Testis (tissue), 3 donors: ENCODE results near the gene SEMA5A. TPM values are rescaled to one million over a fixed set of nuclear protein-coding genes. Genes with fewer than 3 reads are reported as not detected.

Experiments
- DNase-seq: peaks from one replicate; pipeline ENCODE4 v3.0.0-alpha.2; 2019
- H3K27ac ChIP-seq, 2 donors: fragments of 200-600 bp; sonication (generic); one replicate each; pipeline ENCODE4 v1.5.1; 2019
- H3K27me3 ChIP-seq: fragments of 200-600 bp; sonication (generic); one replicate; pipeline ENCODE4 v1.5.1; 2019
- H3K36me3 ChIP-seq: fragments of 200-600 bp; sonication (generic); one replicate; pipeline ENCODE4 v1.5.1; 2017; ENCODE audit warnings: low read depth; ENCODE audit errors: missing control alignments
- H3K4me1 ChIP-seq: fragments of 200-600 bp; sonication (generic); one replicate; pipeline ENCODE4 v1.5.1; 2019
- H3K4me3 ChIP-seq, 2 donors: fragments of 200-600 bp; sonication (generic); one replicate each; pipeline ENCODE4 v1.5.1; 2017 to 2019
- H3K9me3 ChIP-seq: fragments of 200-600 bp; sonication (generic); one replicate; pipeline ENCODE4 v1.5.1; 2017
- POLR2A ChIP-seq: fragments of 450-650 bp; IDR thresholded peaks from one replicate; pipeline ENCODE4 v1.6.1; 2017; ENCODE audit warnings: antibody characterized with exemption, mild to moderate bottlenecking, moderate library complexity
- WGBS, 2 donors: methylation state at CpG; one replicate each; pipeline ENCODE4 v1.1.5; 2018; 5-methylcytosine and 5-hydroxymethylcytosine counted together
- intact Hi-C: fragments of 100-400 bp; cut with DNase I; formaldehyde crosslinking; loops from one replicate; pipeline ENCODE4 v1.15.1; 2023; ENCODE audit warnings: low total_unique reads
- polyA plus RNA-seq: library from polyadenylated mRNA; stranded (reverse); fragments of 350-450 nt; fragmentation: Illumina TruSeq; extraction: RNeasy Lipid Tissue Mini Kit (QIAGEN cat#74804); gene quantifications from one replicate; pipeline ENCODE4 v1.2.3, GENCODE V29; 2014; ENCODE audit warnings: low read depth, low replicate concordance; ENCODE audit not compliant: insufficient read depth
- total RNA-seq, 2 donors: library from RNA; depleted of rRNA; stranded (reverse); fragments of >200 nt; gene quantifications; one replicate each; pipeline ENCODE4 v1.2.3, GENCODE V29; 2016
- TF ChIP-seq, protein P1 (sequence below), 3 experiments: fragments of 450-650 bp in 2 of 3; fragments of 200-600 bp in 1 of 3; sonication (generic) in 1 of 3; IDR thresholded peaks; one replicate each; pipeline ENCODE4 v1.5.1; 2016 to 2019; ENCODE audit warnings: antibody characterized with exemption in 3 of 3, mild to moderate bottlenecking in 2 of 3, moderate library complexity in 1 of 3

The SEMA5A gene
- total and polyA plus RNA-seq, 3 donors from 2014 or later, result 3.4 to 12.8 (median 5.4) TPM

GRCh38 chr5:9209846-9210492 is 335.9 kb downstream of the SEMA5A start:
- H3K9me3 ChIP-seq, result no peaks in the 10 kb centered on the region
- H3K27ac ChIP-seq, result no peak overlapping the region
- H3K27me3 ChIP-seq, result no peaks in the 10 kb centered on the region
- WGBS, 2 donors, result 88% methylated on average over 3 of the region's 3 CpGs
- H3K36me3 ChIP-seq, result no peaks in the 10 kb centered on the region
- no peak for TF ChIP-seq POLR2A
- TF ChIP-seq, protein P1, sequence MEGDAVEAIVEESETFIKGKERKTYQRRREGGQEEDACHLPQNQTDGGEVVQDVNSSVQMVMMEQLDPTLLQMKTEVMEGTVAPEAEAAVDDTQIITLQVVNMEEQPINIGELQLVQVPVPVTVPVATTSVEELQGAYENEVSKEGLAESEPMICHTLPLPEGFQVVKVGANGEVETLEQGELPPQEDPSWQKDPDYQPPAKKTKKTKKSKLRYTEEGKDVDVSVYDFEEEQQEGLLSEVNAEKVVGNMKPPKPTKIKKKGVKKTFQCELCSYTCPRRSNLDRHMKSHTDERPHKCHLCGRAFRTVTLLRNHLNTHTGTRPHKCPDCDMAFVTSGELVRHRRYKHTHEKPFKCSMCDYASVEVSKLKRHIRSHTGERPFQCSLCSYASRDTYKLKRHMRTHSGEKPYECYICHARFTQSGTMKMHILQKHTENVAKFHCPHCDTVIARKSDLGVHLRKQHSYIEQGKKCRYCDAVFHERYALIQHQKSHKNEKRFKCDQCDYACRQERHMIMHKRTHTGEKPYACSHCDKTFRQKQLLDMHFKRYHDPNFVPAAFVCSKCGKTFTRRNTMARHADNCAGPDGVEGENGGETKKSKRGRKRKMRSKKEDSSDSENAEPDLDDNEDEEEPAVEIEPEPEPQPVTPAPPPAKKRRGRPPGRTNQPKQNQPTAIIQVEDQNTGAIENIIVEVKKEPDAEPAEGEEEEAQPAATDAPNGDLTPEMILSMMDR (IDR thresholded peaks at IDR 0.05), result no peak
- no peak overlapping the region for H3K4me3 ChIP-seq
- intact Hi-C loops, result no loop called here
- no peaks in the 10 kb centered on the region for H3K4me1 ChIP-seq
- DNase-seq, result no peak

GRCh38 chr5:9207817-9208418 is 338.0 kb downstream of the SEMA5A start:
- TF ChIP-seq POLR2A, result no peak
- TF ChIP-seq, protein P1 (IDR thresholded peaks at IDR 0.05), result peak in 2 of 3 experiments; percentile 30 to 42
- H3K27ac ChIP-seq, result no peak overlapping the region
- no peaks in the 10 kb centered on the region for H3K9me3 ChIP-seq
- intact Hi-C loops, result no loop called here
- no peaks in the 10 kb centered on the region for H3K27me3 ChIP-seq
- no peak for DNase-seq
- H3K4me1 ChIP-seq, result no peaks in the 10 kb centered on the region
- 48 to 61% methylated on average over 5 of the region's 5 CpGs for WGBS, 2 donors
- no peak overlapping the region for H3K4me3 ChIP-seq
- H3K36me3 ChIP-seq, result no peaks in the 10 kb centered on the region

GRCh38 chr5:9202636-9203035 is 343.2 kb downstream of the SEMA5A start:
- no peak for TF ChIP-seq POLR2A
- TF ChIP-seq, protein P1 (IDR thresholded peaks at IDR 0.05), result no peak
- intact Hi-C loops, result no loop called here
- Histone ChIP-seq H3K4me1 (no peaks in the 10 kb centered on the region), H3K4me3 (no peak overlapping the region), H3K27me3 (no peaks in the 10 kb centered on the region), H3K9me3 (no peaks in the 10 kb centered on the region), H3K36me3 (no peaks in the 10 kb centered on the region), H3K27ac (no peak overlapping the region)
- no peak for DNase-seq
- WGBS, 2 donors, result 91 to 92% methylated on average over 2 of the region's 2 CpGs

- Histone ChIP-seq H3K4me1 (no peaks in the 10 kb centered on the region), H3K9me3 (no peaks in the 10 kb centered on the region), H3K27ac (no peak overlapping the region), H3K36me3 (no peaks in the 10 kb centered on the region), H3K27me3 (no peaks in the 10 kb centered on the region), H3K4me3 (no peak overlapping the region)
- intact Hi-C loops, result no loop called here
- 82 to 92% methylated on average over 6 of the region's 6 CpGs for WGBS, 2 donors
- TF ChIP-seq POLR2A, result no peak
- TF ChIP-seq, protein P1 (IDR thresholded peaks at IDR 0.05), result no peak
- no peak for DNase-seq
These were observed 344.1 kb downstream of the SEMA5A start for GRCh38 chr5:9201761-9202160.

GRCh38 chr5:9201011-9201410 is 344.9 kb downstream of the SEMA5A start:
- no peaks in the 10 kb centered on the region for H3K36me3 ChIP-seq
- no peak for DNase-seq
- H3K27me3 ChIP-seq, result no peaks in the 10 kb centered on the region
- H3K27ac ChIP-seq, result no peak overlapping the region
- H3K4me3 ChIP-seq, result no peak overlapping the region
- no peak for TF ChIP-seq POLR2A
- TF ChIP-seq, protein P1 (IDR thresholded peaks at IDR 0.05), result no peak
- H3K9me3 ChIP-seq, result no peaks in the 10 kb centered on the region
- H3K4me1 ChIP-seq, result no peaks in the 10 kb centered on the region
- 72 to 82% methylated on average over 2 of the region's 2 CpGs for WGBS, 2 donors
- intact Hi-C loops, result no loop called here
